ENCODE results near the gene IQSEC1. TPM values are rescaled to one million over a fixed set of nuclear protein-coding genes. Genes with fewer than 3 reads are reported as not detected.

IQSEC1 gene
- total and polyA plus RNA-seq, 8 donors: 24.9 to 57.0 (median 34.2) TPM

DNA sequence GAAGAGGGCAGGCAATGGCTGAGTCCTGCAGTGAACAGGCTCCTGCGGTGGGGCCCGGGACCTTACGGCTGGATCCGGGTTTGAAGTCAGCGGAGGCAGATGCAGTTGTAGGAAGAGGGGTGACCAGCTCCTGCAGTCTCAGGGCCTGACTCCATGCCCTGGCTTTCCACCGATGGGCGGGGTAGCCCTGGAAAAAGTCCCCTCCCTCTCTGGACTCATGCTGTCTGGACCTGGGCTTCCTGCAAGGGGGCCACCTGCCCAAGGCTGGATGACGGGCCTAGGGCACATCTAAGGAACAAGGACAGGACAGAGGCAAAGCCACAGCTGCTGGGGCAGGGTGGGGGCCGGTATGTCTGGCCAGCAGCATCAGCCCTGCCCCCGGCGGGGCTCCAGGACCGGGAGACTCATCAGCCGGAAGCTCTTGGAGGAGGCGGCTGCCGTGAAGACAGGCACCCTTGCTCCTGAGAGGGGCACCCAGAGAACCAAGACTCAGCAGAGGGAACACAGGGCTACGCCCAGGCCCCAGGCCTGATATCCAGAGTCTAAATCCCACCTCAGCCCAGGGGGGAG, 12.8 kb downstream of the IQSEC1 start:
- intact Hi-C loops (cut with DNase I): no loop called here
- ATAC-seq (no peak), DNase-seq (peak in 1 of 4 donors; percentile 61)
- Histone ChIP-seq H3K4me1 (no peaks in the 10 kb centered on the region), H3K4me3 (no peak overlapping the region), H3K27ac (no peak overlapping the region), H3K36me3 (no peaks in the 10 kb centered on the region), H3K9me3 (no peaks in the 10 kb centered on the region), H3K27me3 (no peaks in the 10 kb centered on the region)
- TF ChIP-seq, protein P1, sequence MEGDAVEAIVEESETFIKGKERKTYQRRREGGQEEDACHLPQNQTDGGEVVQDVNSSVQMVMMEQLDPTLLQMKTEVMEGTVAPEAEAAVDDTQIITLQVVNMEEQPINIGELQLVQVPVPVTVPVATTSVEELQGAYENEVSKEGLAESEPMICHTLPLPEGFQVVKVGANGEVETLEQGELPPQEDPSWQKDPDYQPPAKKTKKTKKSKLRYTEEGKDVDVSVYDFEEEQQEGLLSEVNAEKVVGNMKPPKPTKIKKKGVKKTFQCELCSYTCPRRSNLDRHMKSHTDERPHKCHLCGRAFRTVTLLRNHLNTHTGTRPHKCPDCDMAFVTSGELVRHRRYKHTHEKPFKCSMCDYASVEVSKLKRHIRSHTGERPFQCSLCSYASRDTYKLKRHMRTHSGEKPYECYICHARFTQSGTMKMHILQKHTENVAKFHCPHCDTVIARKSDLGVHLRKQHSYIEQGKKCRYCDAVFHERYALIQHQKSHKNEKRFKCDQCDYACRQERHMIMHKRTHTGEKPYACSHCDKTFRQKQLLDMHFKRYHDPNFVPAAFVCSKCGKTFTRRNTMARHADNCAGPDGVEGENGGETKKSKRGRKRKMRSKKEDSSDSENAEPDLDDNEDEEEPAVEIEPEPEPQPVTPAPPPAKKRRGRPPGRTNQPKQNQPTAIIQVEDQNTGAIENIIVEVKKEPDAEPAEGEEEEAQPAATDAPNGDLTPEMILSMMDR (IDR thresholded peaks at IDR 0.05): no peak

DNA sequence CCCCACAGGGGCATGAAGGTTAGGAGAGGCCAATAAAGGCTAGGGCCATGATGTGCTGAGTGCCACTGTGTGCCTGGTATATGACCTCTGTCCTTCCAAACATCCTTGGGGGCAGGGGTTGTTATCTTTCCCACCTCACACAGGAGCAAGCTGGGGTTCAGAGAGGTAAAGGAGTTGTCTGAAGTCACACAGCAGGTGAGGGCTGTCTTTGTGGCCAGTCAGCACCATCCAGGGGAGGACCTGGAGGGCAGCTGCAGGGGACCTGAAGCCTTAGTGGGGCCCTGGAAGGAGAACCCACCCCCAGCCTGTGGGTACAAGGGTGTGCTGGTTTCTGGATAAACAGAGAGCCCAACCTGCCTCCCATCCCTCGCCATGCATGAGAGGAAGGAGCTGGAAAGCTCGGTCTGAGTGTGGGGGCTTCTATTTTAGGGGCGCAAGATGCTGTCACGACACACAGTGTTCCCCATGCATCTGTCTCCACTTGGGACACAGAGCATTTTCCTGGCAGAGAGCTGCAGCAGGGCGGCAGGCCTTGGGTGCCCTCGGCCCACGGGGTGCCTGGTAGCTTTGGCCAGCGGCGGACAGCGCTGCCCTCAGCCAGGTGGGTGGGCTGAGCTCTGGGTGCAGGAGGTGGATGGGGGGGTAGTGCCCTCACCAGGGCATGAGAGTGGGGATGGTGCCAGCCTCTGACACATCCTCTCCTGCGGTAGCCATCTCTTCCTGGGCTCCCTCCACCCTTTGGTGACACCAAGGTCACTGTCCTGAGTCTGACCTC, 14.7 kb downstream of the IQSEC1 start:
- peak in 1 of 4 donors; percentile 67 for DNase-seq

GRCh38 chr3:13057282-13058040, 15.8 kb downstream of the IQSEC1 start:
- Histone ChIP-seq H3K27ac (no peak overlapping the region), H3K36me3 (no peaks in the 10 kb centered on the region), H3K27me3 (no peaks in the 10 kb centered on the region), H3K4me1 (no peaks in the 10 kb centered on the region), H3K9me3 (no peaks in the 10 kb centered on the region), H3K4me3 (no peak overlapping the region)
- intact Hi-C loops (cut with DNase I): no loop called here
- DNase-seq (peak in 1 of 4 donors; percentile 39), ATAC-seq (no peak)
- TF ChIP-seq, protein P1 (IDR thresholded peaks at IDR 0.05): no peak

More for the DNA sequence above, 14.7 kb downstream of the IQSEC1 start:
- H3K9me3 ChIP-seq: no peaks in the 10 kb centered on the region
- H3K27ac ChIP-seq: no peak overlapping the region
- H3K27me3 ChIP-seq: no peaks in the 10 kb centered on the region
- TF ChIP-seq, protein P1 (IDR thresholded peaks at IDR 0.05): no peak
- H3K4me3 ChIP-seq: no peak overlapping the region
- H3K4me1 ChIP-seq: no peaks in the 10 kb centered on the region
- no peaks in the 10 kb centered on the region for H3K36me3 ChIP-seq
- intact Hi-C loops (cut with DNase I): no loop called here
- ATAC-seq: no peak

GRCh38 chr3:13055634-13056033, 17.6 kb downstream of the IQSEC1 start:
- Histone ChIP-seq H3K9me3 (no peaks in the 10 kb centered on the region), H3K27me3 (no peaks in the 10 kb centered on the region), H3K27ac (no peak overlapping the region), H3K4me3 (no peak overlapping the region), H3K4me1 (no peaks in the 10 kb centered on the region), H3K36me3 (no peaks in the 10 kb centered on the region)
- intact Hi-C loops (cut with DNase I): no loop called here
- ATAC-seq (no peak), DNase-seq (peak in 1 of 4 donors; percentile 45)
- TF ChIP-seq, protein P1 (IDR thresholded peaks at IDR 0.05): no peak
